Measurements from ENCODE around the gene AJAP1.
"Not testable (repeated sequence)": the region's sequence is repeated elsewhere in the genome, so short reads cannot be mapped to it uniquely, and the experiment has no call there.

The AJAP1 gene

GRCh38 chr1:4660917-4661594, 6.6 kb downstream of the AJAP1 start:
- no peak overlapping the region for H3K4me3 ChIP-seq (replicated peaks in 1 of 2; ENCODE audit: low read depth in 2 of 2, low read length in 2 of 2)
- TF ChIP-seq CTCF (IDR thresholded peaks at IDR 0.05; ENCODE audit: low read depth, low read length) = no peak
- DNase-seq (ENCODE audit: low read depth in 2 of 2) = no peak

GRCh38 chr1:4661595-4661917, 7.1 kb downstream of the AJAP1 start:
- no peak overlapping the region for H3K4me3 ChIP-seq (replicated peaks in 1 of 2; ENCODE audit: low read depth in 2 of 2, low read length in 2 of 2)
- no peak for TF ChIP-seq CTCF (IDR thresholded peaks at IDR 0.05; ENCODE audit: low read depth, low read length)
- DNase-seq (ENCODE audit: low read depth in 2 of 2) = no peak

- DNase-seq (ENCODE audit: low read depth in 2 of 2) = no peak
- H3K4me3 ChIP-seq (replicated peaks in 1 of 2; ENCODE audit: low read depth in 2 of 2, low read length in 2 of 2) = no peak overlapping the region
- TF ChIP-seq CTCF (IDR thresholded peaks at IDR 0.05; ENCODE audit: low read depth, low read length) = no peak
These were observed 7.8 kb downstream of the AJAP1 start for GRCh38 chr1:4662168-4662567.

GRCh38 chr1:4662723-4663122, 8.3 kb downstream of the AJAP1 start:
- H3K4me3 ChIP-seq (replicated peaks in 1 of 2; ENCODE audit: low read depth in 2 of 2, low read length in 2 of 2) = no peak overlapping the region
- DNase-seq (ENCODE audit: low read depth in 2 of 2) = no peak
- no peak for TF ChIP-seq CTCF (IDR thresholded peaks at IDR 0.05; ENCODE audit: low read depth, low read length)

- DNase-seq (ENCODE audit: low read depth in 2 of 2) = no peak
- H3K4me3 ChIP-seq (replicated peaks in 1 of 2; ENCODE audit: low read depth in 2 of 2, low read length in 2 of 2) = no peak overlapping the region
- TF ChIP-seq CTCF (IDR thresholded peaks at IDR 0.05; ENCODE audit: low read depth, low read length) = no peak
These were observed 9.7 kb downstream of the AJAP1 start for GRCh38 chr1:4664095-4664494.

- no peak for DNase-seq (ENCODE audit: low read depth in 2 of 2)
- no peak for TF ChIP-seq CTCF (IDR thresholded peaks at IDR 0.05; ENCODE audit: low read depth, low read length)
- H3K4me3 ChIP-seq (replicated peaks in 1 of 2; ENCODE audit: low read depth in 2 of 2, low read length in 2 of 2) = no peak overlapping the region
These were observed 10.2 kb downstream of the AJAP1 start for GRCh38 chr1:4664606-4665005.

GRCh38 chr1:4665456-4665855, 11.0 kb downstream of the AJAP1 start:
- TF ChIP-seq CTCF (IDR thresholded peaks at IDR 0.05; ENCODE audit: low read depth, low read length) = no peak
- DNase-seq (ENCODE audit: low read depth in 2 of 2) = no peak
- no peak overlapping the region for H3K4me3 ChIP-seq (replicated peaks in 1 of 2; ENCODE audit: low read depth in 2 of 2, low read length in 2 of 2)

GRCh38 chr1:4666683-4667082, 12.3 kb downstream of the AJAP1 start:
- DNase-seq (ENCODE audit: low read depth in 2 of 2); H3K4me3 ChIP-seq (replicated peaks in 1 of 2; ENCODE audit: low read depth in 2 of 2, low read length in 2 of 2): not testable (repeated sequence)

Measured in cardiac fibroblast (primary cell).